Measurements from ENCODE around the gene MYBPC2. TPM values are rescaled to one million over a fixed set of nuclear protein-coding genes. Genes with fewer than 3 reads are reported as not detected.

The MYBPC2 gene
- total RNA-seq, 1 donor from 2014 or later, result 0.08 TPM

DNA sequence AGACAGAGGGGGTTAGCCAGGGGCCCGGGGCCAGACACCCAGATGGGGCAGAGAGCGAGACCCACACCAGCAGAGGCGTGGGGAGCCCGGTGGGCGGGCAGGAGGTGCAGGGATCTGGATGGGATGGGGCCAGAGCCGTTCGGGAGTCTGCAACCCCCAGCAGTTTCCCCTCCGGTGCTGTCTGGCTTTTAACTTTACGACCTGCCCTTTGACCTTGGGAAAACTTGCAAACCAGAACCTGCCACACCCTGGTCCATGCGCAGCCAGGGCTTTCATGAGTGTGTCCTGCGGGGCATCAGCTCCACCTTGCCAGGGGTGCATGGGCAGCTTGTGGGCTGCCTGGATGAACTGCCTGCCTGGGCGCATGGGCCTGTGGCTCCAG, 68.5 kb downstream of the MYBPC2 start:
- no peak for ATAC-seq

DNA sequence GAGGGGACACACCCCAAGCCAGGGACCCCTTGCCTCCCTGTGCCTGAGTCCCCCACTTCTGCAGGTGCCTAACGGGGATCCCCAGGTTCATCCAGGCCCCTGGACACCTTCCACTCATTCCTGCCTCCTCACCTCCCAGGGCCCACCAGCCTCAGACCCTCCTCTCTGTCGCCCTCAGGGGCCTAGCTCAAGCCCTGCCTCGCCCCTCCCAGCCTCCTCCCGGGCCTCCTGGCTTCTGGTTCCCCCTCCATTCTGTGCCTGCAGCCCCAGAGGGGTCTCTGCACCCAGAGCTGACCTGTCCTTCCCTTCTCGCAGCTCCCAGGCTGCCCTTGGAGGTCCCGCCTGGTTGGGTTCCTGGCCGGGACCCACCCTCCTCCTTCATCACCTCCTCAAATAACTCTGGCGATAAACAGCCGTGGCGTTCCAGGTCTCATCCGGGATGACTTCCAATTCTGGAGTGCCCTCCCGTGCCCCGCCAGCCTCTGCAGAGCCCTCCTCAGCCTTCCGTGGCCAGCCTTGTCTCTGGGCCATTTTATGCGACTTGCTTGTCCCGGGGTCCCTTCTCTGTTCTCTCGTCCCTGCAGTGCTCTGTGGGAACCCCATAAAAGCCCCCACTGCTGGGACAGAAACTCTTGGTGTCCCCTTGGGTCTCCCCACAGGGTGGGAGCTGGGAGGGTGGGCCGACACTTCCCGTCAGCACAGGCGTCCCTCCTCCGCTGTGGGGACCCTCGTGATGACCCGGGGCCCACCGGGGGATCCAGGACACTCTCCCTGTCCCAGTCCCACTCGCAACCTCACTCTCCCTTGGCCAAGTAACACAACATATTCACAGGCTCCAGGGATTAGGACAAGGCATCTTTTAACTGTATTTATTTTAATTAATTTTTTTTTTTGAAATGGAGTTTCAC, 69.1 kb downstream of the MYBPC2 start:
- ATAC-seq, result peak; percentile 19

DNA sequence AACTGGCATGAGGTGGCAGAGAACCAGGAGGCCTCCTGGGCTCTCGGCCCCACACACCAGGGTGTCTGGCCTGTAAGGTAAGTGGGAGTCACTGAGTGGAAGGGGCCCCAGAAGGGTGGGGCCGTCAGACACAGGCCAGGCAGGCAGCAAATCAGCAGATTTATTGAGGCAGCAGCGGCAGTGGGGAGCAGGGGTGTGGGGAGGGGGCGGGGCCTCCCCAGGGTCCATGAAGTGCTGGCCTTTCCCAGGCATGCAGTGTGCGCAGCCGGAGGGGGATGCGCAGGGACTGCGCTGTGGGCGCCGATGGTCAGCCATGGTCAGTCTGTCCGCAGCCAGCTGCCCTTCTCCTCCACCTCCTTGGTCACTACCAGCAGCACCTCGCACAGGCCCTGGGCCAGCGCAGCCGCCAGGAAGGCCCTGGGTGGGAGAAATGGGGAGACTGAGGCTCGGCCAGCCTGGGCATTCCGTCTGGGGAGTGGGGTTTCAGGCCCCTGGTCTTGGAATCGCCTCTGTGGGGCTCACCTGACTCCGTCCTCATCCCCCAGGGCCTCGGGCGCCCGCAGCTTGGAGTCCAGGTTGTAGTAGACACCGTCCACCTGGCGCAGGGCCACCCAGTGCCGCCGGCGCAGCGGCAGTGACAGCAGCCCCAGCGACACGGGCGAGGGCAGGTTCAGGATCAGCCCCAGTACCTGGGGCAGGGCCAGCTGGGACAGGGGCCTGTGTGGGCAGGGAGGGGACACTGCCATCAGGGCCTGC, 73.3 kb downstream of the MYBPC2 start:
- ATAC-seq, result no peak

DNA sequence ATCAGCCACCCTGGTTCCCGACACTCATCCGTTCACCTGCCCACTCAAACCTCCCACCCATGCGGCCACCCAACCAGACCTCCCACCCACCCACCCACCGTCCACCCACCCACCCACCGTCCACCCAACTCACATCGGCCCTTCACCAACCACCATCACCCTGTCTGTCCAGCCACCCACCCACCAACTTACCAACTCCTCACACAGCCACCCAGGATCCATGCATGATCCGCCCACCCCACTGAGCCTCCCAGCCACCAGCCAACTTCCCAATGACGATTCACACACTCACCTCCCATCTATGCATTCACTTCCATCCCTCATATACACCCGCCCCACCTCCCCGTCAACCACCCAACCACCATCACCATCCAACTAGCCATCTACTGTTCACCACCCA, 74.0 kb downstream of the MYBPC2 start:
- no peak for ATAC-seq

DNA sequence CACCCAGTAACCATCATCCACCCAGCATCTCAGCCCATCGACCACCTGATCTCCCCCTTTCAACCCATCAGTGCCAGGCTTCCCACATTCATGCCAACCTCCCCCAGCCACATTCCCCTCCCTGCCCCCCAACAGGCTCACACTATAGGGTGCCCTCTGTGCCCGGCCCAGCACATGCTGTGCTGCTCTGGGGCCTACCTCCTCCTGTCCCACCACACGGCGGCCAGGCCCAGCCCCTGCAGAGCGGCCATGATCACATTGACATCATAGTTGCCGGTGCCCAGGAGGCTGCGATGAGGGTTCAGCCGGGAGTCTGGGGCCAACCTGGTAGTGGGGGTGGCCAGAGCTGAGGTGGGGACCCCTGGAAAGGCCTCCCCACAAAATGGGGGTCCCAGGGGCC, 74.7 kb downstream of the MYBPC2 start:
- ATAC-seq, result no peak

DNA sequence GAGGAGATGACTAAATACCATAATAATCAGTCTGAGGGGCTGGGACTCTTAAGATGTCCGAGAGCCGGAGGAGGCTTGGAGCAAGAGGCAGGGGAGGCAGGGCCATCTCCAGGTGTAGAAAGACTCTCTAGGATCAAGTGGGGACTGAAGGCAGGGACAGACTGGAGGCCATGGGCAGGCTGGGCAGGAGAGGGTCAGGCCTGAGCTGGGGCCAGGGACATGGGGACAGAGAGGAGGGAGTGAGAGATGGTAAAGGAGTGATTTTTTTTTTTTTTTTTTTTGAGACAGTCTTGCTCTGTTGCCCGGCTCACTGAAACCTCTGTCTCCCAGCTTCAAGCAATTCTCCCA, 76.1 kb downstream of the MYBPC2 start:
- no peak for ATAC-seq

DNA sequence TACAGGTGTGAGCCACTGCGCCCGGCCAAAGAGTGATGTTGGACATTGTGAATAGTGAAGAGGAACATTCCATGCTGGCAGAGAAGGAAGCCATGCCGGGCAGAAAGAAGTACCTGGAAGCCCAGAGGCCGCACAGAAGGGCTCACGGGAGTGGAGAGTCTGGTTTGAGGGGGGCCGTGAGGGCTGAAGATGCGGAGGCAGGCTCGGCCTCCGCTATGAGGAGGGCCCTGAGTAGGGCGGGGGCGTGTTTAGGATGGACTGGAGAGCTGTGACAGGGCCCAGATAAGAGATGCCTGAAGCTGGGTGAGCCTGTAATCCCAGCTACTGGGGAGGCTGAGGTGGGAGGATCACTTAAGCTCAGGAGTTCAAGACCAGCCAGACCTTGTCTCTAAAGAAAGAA, 76.7 kb downstream of the MYBPC2 start:
- ATAC-seq, result no peak

DNA sequence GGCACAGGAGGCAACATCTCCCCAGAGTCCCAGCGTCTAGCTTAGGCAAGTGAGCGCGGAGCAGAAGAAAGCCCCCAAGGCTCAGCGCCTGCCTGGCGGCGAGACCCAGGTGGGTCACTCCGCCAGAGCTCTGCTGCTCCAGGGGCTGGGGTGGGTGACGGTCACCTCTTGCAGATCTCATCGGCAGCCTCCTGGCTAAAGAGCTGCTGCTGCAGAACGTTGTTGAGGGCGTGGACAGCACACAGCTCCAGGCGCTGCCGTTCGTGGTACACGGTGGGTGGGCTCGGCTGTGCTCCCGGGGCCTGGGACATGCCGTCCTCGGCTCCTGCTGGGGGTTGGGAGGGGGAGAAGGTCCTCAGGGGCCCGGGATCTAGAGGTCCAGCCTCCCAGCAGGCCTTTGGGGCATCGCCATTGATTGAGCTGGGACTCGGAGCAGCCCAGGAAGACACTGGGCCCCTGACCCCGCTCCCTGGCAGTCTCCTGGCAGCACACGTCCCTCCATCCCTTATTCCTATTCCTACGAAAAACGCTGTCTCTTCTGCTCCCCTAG, 77.5 kb downstream of the MYBPC2 start:
- ATAC-seq, result no peak

DNA sequence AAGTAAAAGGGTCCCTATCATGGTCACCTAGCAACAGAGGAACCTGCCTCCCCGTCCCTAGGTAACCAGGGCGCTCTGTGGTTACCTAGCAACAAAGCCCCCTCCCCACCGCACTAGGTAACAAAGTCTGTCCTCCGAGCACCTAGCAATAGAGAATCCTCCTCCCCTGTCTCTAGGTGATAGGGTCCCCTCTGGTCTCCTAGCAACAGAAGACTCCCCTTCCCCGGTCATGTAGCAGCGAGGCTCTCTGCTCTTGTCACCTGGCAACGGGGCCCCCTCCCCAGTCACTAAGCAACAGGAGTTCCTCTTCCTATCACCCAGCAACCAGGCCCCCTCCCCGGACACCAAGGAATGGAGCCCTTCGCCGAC, 78.0 kb downstream of the MYBPC2 start:
- peak; percentile 4 for ATAC-seq

DNA sequence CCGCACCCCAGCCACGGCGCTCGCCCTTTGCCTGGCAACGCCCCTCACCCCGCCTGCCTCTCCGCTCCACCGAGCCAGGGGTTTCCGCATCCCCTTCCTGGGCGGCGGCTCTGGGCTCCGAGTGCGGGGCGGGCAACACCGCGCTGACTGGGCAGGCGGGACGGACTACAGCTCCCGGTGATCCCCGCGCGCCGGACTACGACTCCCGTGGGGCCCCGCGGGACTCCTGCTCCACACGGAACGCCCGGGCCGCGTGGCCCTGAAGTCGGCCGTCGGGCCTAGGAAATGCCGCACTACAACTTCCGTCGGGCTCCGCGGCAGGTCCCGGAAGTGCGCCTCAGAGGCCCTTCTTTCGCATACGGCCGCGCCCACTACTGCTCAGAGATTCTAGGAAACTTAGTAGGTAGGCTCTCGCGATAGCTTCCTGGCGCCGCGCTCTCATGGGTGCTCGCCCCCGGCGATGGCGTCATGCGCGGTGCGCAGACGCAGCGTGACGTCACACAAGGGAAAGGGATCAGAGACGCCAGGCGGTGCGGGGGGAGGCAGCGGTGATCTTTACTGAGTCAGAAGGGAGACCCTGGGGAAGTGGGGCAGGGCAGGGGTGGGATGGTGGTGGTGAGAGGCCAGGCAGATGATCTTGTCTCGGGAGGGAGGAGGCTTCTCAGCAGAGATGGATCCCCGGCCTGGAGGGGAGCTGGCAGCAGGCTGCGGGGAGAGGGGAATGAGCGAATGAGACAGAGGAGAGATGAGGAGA, 78.6 kb downstream of the MYBPC2 start, which contains the start of gene JOSD2:
TSS of gene JOSD2 (minus strand) at position 123 of the 754 bp plus-strand sequence. CDS start 760 bp downstream, outside the sequence.
- peak; percentile 91 for ATAC-seq

DNA sequence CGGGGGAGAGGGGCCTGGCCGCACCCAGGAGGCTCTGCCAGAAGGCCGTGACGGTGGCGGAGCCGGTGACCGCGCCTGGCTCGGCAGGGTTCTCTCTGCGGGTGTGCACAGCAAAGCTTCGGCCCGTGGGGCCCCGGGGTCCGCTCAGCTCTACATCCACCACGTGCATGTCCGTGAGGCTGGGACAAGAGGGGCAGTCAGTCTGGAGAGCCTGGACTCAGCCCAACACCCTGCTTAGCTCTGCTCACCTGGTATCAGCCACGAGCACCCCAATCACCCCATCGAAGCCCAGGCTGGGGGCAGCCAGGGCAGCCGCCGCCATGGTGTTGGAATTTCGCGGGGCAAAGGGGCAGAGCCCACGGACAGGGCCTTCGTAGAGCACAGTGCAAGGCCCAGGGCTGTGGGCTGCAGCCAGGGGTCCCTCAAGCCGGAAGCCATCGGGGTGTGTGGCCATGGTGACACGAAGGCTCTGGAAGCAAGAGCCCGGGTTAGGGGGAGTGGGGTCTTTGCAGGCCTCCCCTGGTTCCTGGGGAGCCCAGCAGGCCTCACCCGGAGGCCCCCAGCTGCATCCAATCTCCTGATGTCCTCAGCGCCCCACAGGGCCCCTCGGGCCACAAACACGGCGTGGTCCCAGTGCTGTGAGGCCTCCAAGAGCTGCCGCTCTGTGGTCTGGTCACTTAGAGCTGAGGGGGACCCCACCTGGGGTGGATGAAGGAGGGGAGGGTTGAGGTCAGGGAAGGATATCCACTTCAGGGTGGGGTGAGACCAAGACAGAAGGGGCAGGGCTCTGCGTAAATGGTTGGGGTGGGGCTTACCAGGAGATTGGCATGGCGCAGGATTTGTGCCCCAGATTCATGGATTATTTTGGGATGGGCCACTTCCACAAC, 79.7 kb downstream of the MYBPC2 start:
- no peak for ATAC-seq

DNA sequence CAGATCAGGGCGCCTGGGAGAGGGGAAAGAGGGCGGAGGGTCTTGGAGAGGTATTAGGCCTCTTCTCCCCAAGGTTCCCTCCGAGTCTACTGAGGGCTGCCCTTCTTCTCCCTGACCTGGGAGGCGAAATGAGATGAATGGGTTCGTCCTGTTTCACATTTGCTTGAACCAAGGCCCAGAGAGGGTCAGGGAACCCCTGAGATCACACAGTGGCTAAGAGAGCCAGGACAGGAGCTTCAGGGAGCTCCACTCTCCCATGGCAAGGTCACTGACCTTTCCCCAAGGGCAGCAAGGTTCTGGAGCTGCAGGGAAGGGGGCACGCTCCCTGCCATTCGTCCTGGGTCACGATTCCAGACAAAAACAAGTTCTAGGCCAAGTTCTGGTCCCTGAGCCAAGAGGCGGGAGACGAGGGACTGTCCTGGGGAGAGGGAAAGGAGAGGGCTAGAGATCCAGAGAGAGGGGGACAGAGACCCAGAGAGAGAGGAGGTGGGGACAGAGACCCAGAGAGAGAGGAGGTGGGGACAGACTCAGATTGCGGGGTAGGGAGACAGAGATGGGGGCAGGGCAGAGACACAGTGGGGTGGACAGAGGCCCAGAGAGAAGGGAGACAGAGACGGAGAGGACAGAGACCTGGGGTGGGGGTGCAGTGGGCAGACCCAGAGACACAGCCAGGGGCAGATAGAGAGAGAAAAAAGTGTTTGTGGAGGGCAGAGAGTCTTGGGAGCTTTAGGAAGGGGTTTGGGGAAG, 80.5 kb downstream of the MYBPC2 start:
- no peak for ATAC-seq

DNA sequence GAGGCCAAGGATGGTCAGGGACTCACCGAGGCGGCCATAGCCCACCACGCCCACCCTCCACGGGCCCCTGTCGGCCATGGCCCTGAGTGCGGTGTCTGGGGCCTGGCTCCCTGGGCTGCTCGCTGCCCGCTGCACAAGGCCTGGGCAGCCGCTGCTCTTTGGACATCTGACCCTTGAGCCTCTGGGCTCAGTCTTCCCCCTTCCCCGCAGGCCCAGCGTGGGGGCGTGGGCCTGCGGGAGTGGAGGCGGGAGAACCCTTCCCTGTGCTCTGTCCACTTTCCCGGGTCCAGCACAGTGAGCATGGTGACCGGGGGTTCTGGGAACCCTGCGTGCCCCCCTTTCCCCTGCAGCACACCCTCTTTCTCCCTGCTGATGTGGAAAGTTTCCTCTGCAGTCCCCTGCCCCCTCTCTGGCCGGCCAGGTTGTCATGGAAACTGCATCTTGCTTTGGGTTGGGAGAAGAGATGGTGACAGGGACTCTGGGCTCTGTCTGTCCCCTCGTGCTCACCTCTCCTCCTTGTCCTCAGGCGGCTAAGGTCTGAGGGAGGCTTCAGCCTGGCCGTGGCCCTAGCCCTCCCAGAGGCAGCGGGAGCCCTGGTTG, 81.2 kb downstream of the MYBPC2 start, which contains the start of gene ASPDH:
TSS of gene ASPDH (minus strand) at position 168 of the 600 bp plus-strand sequence. CDS start at position 78, 90 bp downstream.
- no peak for ATAC-seq

DNA sequence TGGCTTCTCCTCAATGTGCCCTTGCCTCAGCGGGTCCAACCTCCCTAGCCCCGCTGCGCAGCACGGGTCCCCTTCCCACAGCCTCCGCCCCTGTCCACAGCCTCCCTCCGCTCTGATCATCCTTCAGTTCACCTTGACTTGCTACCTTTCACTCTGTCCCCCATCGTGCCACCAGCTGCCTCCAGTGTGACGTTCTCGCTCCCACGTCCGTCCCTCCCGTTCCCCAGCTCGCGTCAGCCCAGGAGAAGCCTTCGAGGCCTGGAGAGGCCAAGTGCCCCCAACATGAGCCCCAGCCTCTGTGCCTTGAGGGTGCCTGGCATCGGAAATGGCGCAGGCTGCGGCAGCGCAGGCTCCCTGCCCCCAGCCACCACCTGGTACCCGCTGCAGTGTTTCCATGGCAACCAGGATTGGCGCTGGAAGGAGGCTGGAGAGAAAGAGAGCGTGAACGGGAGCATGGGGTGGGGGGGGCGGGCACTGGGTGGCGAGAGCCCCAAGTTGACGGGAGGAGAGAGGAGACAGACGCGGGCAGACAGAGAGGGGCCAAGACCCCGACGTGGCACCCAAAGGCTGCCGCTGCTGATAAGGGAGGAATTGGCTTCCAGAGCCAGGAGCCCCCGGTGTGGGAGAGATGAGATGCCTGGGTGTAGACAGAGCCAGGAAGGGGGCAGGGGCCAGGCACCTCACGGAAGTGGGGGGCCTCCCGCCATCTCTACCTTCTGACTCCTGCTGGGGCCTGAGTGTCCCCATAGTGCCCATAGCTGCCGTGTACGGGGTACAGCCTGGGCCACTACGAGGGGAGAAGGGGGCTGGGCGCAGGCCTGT, 81.9 kb downstream of the MYBPC2 start:
- ATAC-seq, result no peak

DNA sequence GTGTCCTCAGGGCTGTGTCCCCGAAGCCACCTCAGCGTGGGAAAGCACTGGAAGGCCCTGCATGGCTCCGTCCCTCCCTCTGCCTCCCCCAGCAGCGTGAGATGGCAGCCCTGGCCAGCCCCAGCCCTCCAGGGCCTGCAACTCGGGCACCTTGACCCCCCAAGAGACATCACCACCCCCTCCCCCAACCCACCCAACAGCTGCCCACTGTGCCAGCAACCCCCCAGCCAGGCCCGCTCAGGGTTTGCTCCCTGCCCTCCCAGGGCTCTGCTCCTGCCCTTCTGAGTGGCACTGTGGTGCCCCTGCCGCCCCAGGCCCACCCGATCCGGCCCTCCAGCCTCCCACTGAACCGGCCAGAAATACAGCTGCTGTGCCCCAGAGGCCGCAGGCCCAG, 82.5 kb downstream of the MYBPC2 start:
- ATAC-seq, result no peak

Measured in esophagus mucosa (tissue), 1 donor.